Liver (tissue), 9 donors: ENCODE data around the gene HSDL2. TPM values are rescaled to one million over a fixed set of nuclear protein-coding genes. Genes with fewer than 3 reads are reported as not detected.

ENCODE experiments used
- DNase-seq: peaks from one replicate; pipeline ENCODE4 v3.0.0-alpha.2; 2017; ENCODE audit warnings: low spot score
- H3K27ac ChIP-seq, 2 donors: one replicate each; pipeline ENCODE4 v1.7.0; 2013; ENCODE audit warnings: inconsistent platforms in 2 of 2, low read length in 2 of 2, control low read depth in 1 of 2, low read depth in 1 of 2, mild to moderate bottlenecking in 1 of 2
- H3K27me3 ChIP-seq, 4 donors: one replicate each; pipeline versions ENCODE4 v1.6.1 to v1.7.0; 2013; ENCODE audit warnings: low read length in 3 of 4, inconsistent platforms in 1 of 4, mild to moderate bottlenecking in 1 of 4, moderate library complexity in 1 of 4; ENCODE audit not compliant: control insufficient read depth in 4 of 4, insufficient read depth in 4 of 4
- H3K36me3 ChIP-seq, 4 donors: one replicate each; pipeline versions ENCODE4 v1.6.1 to v1.7.0; 2013; ENCODE audit warnings: low read length in 3 of 4, mild to moderate bottlenecking in 3 of 4, low read depth in 1 of 4, moderate library complexity in 1 of 4; ENCODE audit not compliant: control insufficient read depth in 4 of 4, insufficient read depth in 3 of 4
- H3K4me1 ChIP-seq, 4 donors: one replicate each; pipeline versions ENCODE4 v1.6.1 to v1.7.0; 2013; ENCODE audit warnings: low read length in 3 of 4, mild to moderate bottlenecking in 3 of 4, moderate library complexity in 1 of 4; ENCODE audit not compliant: control insufficient read depth in 4 of 4, insufficient read depth in 4 of 4
- H3K4me3 ChIP-seq, 3 donors: one replicate each; pipeline versions ENCODE4 v1.6.1 to v1.7.0; 2013; ENCODE audit warnings: low read length in 3 of 3, control low read depth in 1 of 3, low read depth in 1 of 3, mild to moderate bottlenecking in 1 of 3
- H3K9ac ChIP-seq, 2 donors: one replicate each; pipeline ENCODE4 v1.7.0; 2013; ENCODE audit warnings: low read length in 2 of 2, mild to moderate bottlenecking in 2 of 2, moderate library complexity in 2 of 2, control low read depth in 1 of 2, low read depth in 1 of 2
- H3K9me3 ChIP-seq, 4 donors: one replicate each; pipeline versions ENCODE4 v1.6.1 to v1.7.0; 2013; ENCODE audit warnings: low read length in 3 of 4; ENCODE audit not compliant: control insufficient read depth in 4 of 4
- ATF3 ChIP-seq: IDR thresholded peaks from 2 replicates; pipeline ENCODE4 v1.6.1; 2016; ENCODE audit warnings: antibody characterized with exemption
- CTCF ChIP-seq: fragments of 150-350 bp; IDR thresholded peaks from 2 replicates; pipeline ENCODE4 v1.5.1; 2017; ENCODE audit warnings: improper control_type of control experiment, low read depth, low read length; ENCODE audit not compliant: missing input control
- EGR1 ChIP-seq, 2 donors: IDR thresholded peaks; 2 replicates each; pipeline ENCODE4 v1.6.1; 2016 to 2018; ENCODE audit warnings: antibody characterized with exemption in 2 of 2, low read depth in 2 of 2
- FOXA1 ChIP-seq: IDR thresholded peaks from 2 replicates; pipeline ENCODE4 v1.6.1; 2016; ENCODE audit warnings: antibody characterized with exemption
- FOXA2 ChIP-seq: IDR thresholded peaks from 2 replicates; pipeline ENCODE4 v1.6.1; 2016; ENCODE audit warnings: antibody characterized with exemption
- GABPA ChIP-seq, 2 donors: IDR thresholded peaks in 1 of 2; conservative IDR thresholded peaks in 1 of 2; 2 replicates each; pipeline ENCODE4 v1.6.1; 2016; ENCODE audit warnings: antibody characterized with exemption in 2 of 2, mild to moderate bottlenecking in 1 of 2, moderate library complexity in 1 of 2
- HNF4A ChIP-seq, 2 donors: conservative IDR thresholded peaks; 2 replicates each; pipeline ENCODE4 v1.6.1; 2016; ENCODE audit warnings: antibody characterized with exemption in 2 of 2, mild to moderate bottlenecking in 2 of 2
- HNF4G ChIP-seq: IDR thresholded peaks from 2 replicates; pipeline ENCODE4 v1.6.1; 2016; ENCODE audit warnings: antibody characterized with exemption
- JUND ChIP-seq, 2 donors: IDR thresholded peaks; 2 replicates each; pipeline ENCODE4 v1.6.1; 2016; ENCODE audit warnings: antibody characterized with exemption in 2 of 2
- MAX ChIP-seq: IDR thresholded peaks from 2 replicates; pipeline ENCODE4 v1.6.1; 2016; ENCODE audit warnings: antibody characterized with exemption
- NR2F2 ChIP-seq: IDR thresholded peaks from 2 replicates; pipeline ENCODE4 v1.6.1; 2016; ENCODE audit warnings: antibody characterized with exemption
- RAD21 ChIP-seq, 2 donors: IDR thresholded peaks; 2 replicates each; pipeline ENCODE4 v1.6.1; 2016; ENCODE audit warnings: antibody characterized with exemption in 2 of 2, mild to moderate bottlenecking in 2 of 2
- REST ChIP-seq: IDR thresholded peaks from 2 replicates; pipeline ENCODE4 v1.6.1; 2016; ENCODE audit warnings: antibody characterized with exemption, mild to moderate bottlenecking
- RXRA ChIP-seq, 2 donors: IDR thresholded peaks; 2 replicates each; pipeline ENCODE4 v1.6.1; 2017 to 2018; ENCODE audit warnings: antibody characterized with exemption in 2 of 2, mild to moderate bottlenecking in 1 of 2
- SP1 ChIP-seq: IDR thresholded peaks from 2 replicates; pipeline ENCODE4 v1.6.1; 2018; ENCODE audit warnings: antibody characterized with exemption, mild to moderate bottlenecking
- TAF1 ChIP-seq: conservative IDR thresholded peaks from 2 replicates; pipeline ENCODE4 v1.6.1; 2016; ENCODE audit warnings: antibody characterized with exemption, mild to moderate bottlenecking
- YY1 ChIP-seq: IDR thresholded peaks from 2 replicates; pipeline ENCODE4 v1.6.1; 2016; ENCODE audit warnings: antibody characterized with exemption, mild to moderate bottlenecking
- ZBTB33 ChIP-seq: IDR thresholded peaks from 2 replicates; pipeline ENCODE4 v1.6.1; 2016; ENCODE audit warnings: antibody characterized with exemption
- WGBS: extraction: QIAGEN DNeasy Blood & Tissue Kit; methylation state at CpG from one replicate; pipeline ENCODE4 v1.1.7; 2013; 5-methylcytosine and 5-hydroxymethylcytosine counted together
- polyA plus RNA-seq, 2 donors: library from polyadenylated mRNA; stranded (reverse) in 1 of 2; unstranded in 1 of 2; fragments of 200-250 nt in 1 of 2; fragments of >200 nt in 1 of 2; fragmentation: Nextera tagmentation in 1 of 2; extraction: Ambion mirVana in 1 of 2; gene quantifications; one replicate each; pipeline versions ENCODE4 v1.2.1 to v1.2.3, GENCODE V29; 2013 to 2015
- total RNA-seq, 2 donors: library from RNA; depleted of rRNA; stranded (reverse); fragments of >200 nt; gene quantifications; one replicate each; pipeline ENCODE4 v1.2.3, GENCODE V29; 2014
- donor health status: healthy.
- donor health status: healthy.
- donor health status: healthy.
- donor health status: healthy.
- donor health status: healthy.

HSDL2 gene
- total and polyA plus RNA-seq, 4 donors, result 26.1 to 135 (median 79.6) TPM

GRCh38 chr9:112352209-112352608 is 27.7 kb upstream of the HSDL2 start:
- no peaks in the 10 kb centered on the region for H3K36me3 ChIP-seq
- H3K9me3 ChIP-seq, result no peaks in the 10 kb centered on the region
- TF ChIP-seq ATF3 (no peak), TAF1 (no peak), GABPA (IDR thresholded peaks at IDR 0.05 in 1 of 2, conservative IDR thresholded peaks at IDR 0.05 in 1 of 2) (no peak), CTCF (no peak), EGR1 (IDR thresholded peaks at IDR 0.05; ENCODE audit: low read depth in 2 of 2) (no peak), REST (no peak), MAX (no peak), JUND (IDR thresholded peaks at IDR 0.05) (no peak), NR2F2 (no peak), FOXA2 (peak; percentile 93), HNF4A (conservative IDR thresholded peaks at IDR 0.05) (peak; percentile 56 to 57), SP1 (peak; percentile 64), YY1 (peak; percentile 55), FOXA1 (peak; percentile 83), HNF4G (no peak), RXRA (IDR thresholded peaks at IDR 0.05) (peak in 1 of 2 donors; percentile 51), ZBTB33 (no peak), RAD21 (IDR thresholded peaks at IDR 0.05) (peak in 1 of 2 donors; percentile 32)
- peaks cover 8 to 39% (median 23%) of the 10 kb centered on the region in 4 donors for H3K4me1 ChIP-seq
- H3K9ac ChIP-seq, result peak overlapping the region in 1 of 2 donors; percentile 63
- 31% methylated on average over 3 of the region's 3 CpGs for WGBS
- no peaks in the 10 kb centered on the region for H3K27me3 ChIP-seq
- no peak overlapping the region for H3K4me3 ChIP-seq
- H3K27ac ChIP-seq, result peak overlapping the region; percentile 41 to 54
- DNase-seq, result no peak
